Astrocyte (in vitro differentiated cells and primary cell): ENCODE measurements around the gene APBA2.

Experiments used
- EZH2 ChIP-seq: IDR thresholded peaks from 2 replicates; pipeline ENCODE4 v1.6.1; 2012; ENCODE audit warnings: mild to moderate bottlenecking, low read length, inconsistent platforms; ENCODE audit not compliant: insufficient read depth
- TF ChIP-seq, protein P1 (sequence below): IDR thresholded peaks from 2 replicates; pipeline ENCODE4 v1.5.1; 2011; ENCODE audit warnings: low read depth, mild to moderate bottlenecking, inconsistent platforms, low read length, moderate library complexity; ENCODE audit not compliant: insufficient read depth

GRCh38 chr15:29014493-29014892, 128.7 kb downstream of the APBA2 start:
- TF ChIP-seq, protein P1, sequence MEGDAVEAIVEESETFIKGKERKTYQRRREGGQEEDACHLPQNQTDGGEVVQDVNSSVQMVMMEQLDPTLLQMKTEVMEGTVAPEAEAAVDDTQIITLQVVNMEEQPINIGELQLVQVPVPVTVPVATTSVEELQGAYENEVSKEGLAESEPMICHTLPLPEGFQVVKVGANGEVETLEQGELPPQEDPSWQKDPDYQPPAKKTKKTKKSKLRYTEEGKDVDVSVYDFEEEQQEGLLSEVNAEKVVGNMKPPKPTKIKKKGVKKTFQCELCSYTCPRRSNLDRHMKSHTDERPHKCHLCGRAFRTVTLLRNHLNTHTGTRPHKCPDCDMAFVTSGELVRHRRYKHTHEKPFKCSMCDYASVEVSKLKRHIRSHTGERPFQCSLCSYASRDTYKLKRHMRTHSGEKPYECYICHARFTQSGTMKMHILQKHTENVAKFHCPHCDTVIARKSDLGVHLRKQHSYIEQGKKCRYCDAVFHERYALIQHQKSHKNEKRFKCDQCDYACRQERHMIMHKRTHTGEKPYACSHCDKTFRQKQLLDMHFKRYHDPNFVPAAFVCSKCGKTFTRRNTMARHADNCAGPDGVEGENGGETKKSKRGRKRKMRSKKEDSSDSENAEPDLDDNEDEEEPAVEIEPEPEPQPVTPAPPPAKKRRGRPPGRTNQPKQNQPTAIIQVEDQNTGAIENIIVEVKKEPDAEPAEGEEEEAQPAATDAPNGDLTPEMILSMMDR, result no peak
- no peak for TF ChIP-seq EZH2
